ENCODE data around the gene NDUFS8. TPM values are rescaled to one million over a fixed set of nuclear protein-coding genes. Genes with fewer than 3 reads are reported as not detected.

NDUFS8 gene
- total RNA-seq, 1 donor from 2014 or later = 144 TPM

DNA sequence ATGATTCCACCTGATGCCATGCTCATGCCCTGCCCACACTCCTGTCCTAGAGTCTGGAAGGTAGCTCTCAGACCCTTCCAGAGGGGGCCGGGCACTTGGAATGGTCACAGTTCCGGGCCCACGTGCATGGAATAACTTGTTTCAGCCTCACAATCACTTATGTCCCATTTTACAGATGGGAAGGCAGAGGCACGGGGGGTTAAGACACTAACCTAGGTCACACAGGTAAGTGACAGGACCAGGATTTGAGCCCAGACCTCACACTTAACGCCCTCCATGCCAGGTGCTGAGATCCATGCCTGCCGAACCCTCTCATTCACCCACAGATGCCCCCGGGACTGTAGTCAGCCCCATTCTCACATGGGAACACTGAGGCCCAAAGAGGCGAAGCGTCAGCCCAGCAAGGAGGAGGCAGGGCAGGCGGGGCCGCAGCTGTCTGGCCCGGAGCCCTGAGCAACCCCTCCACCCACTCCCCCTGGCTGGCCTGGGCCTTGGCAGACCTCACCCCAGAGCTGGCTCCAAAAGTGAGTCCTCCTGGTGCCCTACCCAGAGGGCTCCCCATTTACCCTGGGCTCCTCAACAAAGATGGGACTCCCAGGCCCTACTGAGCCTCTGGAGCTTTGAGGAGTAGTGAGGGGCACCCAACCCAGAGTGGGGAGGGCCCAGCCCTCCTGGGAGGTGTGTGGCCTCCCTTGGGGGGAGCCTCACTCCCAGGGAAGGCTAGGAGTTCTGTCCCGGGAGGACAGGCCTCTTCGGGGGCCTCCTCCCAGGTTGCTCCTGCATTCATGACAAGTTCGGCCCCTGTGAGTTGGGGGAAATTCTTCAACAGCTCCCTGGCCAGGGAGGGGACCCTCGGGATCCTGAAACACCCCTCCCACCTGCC lies 22.7 kb upstream of the NDUFS8 start:
- Mint-ChIP-seq H3K36me3 (ENCODE audit: low read depth, unreplicated experiment) (peaks cover 5% of the 10 kb centered on the region), H3K27me3 (ENCODE audit: unreplicated experiment) (peaks cover 9% of the 10 kb centered on the region), H3K9me3 (ENCODE audit: unreplicated experiment) (no peaks in the 10 kb centered on the region), H3K4me3 (ENCODE audit: unreplicated experiment) (no peak overlapping the region), H3K4me1 (ENCODE audit: unreplicated experiment) (peaks cover 16% of the 10 kb centered on the region), H3K27ac (ENCODE audit: unreplicated experiment) (no peak overlapping the region)
- no peak for DNase-seq (ENCODE audit: low spot score)
- TF ChIP-seq, protein P1, sequence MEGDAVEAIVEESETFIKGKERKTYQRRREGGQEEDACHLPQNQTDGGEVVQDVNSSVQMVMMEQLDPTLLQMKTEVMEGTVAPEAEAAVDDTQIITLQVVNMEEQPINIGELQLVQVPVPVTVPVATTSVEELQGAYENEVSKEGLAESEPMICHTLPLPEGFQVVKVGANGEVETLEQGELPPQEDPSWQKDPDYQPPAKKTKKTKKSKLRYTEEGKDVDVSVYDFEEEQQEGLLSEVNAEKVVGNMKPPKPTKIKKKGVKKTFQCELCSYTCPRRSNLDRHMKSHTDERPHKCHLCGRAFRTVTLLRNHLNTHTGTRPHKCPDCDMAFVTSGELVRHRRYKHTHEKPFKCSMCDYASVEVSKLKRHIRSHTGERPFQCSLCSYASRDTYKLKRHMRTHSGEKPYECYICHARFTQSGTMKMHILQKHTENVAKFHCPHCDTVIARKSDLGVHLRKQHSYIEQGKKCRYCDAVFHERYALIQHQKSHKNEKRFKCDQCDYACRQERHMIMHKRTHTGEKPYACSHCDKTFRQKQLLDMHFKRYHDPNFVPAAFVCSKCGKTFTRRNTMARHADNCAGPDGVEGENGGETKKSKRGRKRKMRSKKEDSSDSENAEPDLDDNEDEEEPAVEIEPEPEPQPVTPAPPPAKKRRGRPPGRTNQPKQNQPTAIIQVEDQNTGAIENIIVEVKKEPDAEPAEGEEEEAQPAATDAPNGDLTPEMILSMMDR (IDR thresholded peaks at IDR 0.05; ENCODE audit: unreplicated experiment) = no peak

DNA sequence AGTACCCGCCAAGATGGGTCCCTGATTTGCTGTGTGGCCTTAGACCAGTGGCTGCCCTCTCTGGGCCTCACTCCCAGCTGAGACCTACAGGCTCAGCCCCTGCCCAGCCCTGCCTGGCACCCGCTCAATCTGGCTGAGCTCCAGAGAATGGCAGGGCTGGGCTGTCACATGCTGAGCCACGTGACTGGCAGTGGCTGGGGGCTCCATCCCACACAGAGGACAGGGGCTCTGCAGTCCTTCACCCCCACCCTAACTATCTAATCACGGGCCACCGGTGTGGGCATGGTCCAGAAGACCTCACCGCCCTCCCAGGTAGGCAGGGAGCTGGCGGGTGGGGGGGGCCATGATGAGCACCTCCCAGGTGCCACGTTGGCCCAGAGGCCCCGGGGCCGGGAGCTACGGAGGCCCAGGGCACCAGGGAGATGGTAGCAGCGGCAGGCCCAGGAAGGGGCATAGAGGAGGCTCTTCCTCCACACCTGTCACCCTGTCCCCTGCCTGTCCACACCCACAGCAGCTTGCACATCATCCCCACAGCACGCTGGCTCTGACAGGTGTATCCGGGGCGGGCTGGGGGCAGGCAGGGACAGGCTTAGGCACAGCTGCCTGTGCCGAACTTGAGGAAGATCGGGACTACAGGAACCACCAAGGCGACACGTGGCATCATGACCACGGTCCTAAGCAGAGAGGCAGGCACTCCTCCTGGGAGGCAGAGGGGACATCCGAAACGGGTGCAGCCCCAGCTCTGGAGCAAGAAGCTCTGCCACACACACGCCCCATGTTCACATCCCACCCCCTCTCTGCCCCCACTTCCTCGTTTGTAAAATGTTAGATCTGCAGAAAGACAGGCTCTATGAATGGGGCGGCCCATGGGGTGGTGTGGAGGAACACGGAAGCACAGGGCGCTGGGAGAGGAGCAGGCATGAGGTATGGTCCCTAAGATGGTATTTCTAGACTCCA lies 21.8 kb upstream of the NDUFS8 start:
- H3K4me1 Mint-ChIP-seq (ENCODE audit: unreplicated experiment) = peaks cover 13% of the 10 kb centered on the region
- H3K36me3 Mint-ChIP-seq (ENCODE audit: low read depth, unreplicated experiment) = peaks cover 5% of the 10 kb centered on the region
- no peak overlapping the region for H3K4me3 Mint-ChIP-seq (ENCODE audit: unreplicated experiment)
- no peaks in the 10 kb centered on the region for H3K9me3 Mint-ChIP-seq (ENCODE audit: unreplicated experiment)
- DNase-seq (ENCODE audit: low spot score) = no peak
- TF ChIP-seq, protein P1 (IDR thresholded peaks at IDR 0.05; ENCODE audit: unreplicated experiment) = no peak
- peaks cover 6% of the 10 kb centered on the region for H3K27me3 Mint-ChIP-seq (ENCODE audit: unreplicated experiment)
- no peak overlapping the region for H3K27ac Mint-ChIP-seq (ENCODE audit: unreplicated experiment)

DNA sequence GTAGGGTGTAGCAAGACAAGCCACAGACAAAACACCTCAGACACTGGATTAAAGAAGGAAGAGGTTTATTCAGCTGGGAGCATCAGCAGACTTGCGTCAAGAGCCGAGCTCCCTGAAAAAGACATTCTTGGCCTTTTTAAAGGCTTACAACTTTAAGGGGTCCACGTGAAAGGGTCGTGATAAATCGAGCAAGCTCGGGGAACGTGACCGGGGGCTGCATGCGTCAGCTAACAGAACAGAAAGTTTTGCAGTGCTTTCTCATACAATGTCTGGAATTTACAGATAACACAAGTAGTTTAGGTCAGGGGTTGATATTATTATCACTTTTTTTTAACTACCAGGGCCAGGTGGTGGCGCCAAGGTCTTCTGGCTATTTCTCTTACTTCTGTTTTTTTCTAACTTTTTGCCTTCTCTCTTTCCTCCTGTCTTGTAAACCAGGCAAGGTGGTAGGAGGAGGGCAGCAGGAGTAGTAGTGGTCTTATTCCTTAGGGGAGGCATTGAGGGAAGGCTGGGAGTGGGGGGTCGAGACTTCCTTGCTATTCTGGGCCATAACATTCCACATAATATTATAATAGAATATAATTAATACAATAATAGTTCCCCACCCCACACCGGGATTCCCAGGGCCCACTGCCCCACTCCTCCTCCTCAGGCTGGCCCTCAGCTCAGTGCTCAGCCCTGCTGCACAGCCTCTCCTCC lies 20.9 kb upstream of the NDUFS8 start:
- H3K36me3 Mint-ChIP-seq (ENCODE audit: low read depth, unreplicated experiment) = peaks cover 5% of the 10 kb centered on the region
- no peak overlapping the region for H3K27ac Mint-ChIP-seq (ENCODE audit: unreplicated experiment)
- TF ChIP-seq, protein P1 (IDR thresholded peaks at IDR 0.05; ENCODE audit: unreplicated experiment) = no peak
- H3K4me1 Mint-ChIP-seq (ENCODE audit: unreplicated experiment) = peaks cover 10% of the 10 kb centered on the region
- H3K9me3 Mint-ChIP-seq (ENCODE audit: unreplicated experiment) = no peaks in the 10 kb centered on the region
- no peak overlapping the region for H3K4me3 Mint-ChIP-seq (ENCODE audit: unreplicated experiment)
- peaks cover 8% of the 10 kb centered on the region for H3K27me3 Mint-ChIP-seq (ENCODE audit: unreplicated experiment)
- DNase-seq (ENCODE audit: low spot score) = no peak

DNA sequence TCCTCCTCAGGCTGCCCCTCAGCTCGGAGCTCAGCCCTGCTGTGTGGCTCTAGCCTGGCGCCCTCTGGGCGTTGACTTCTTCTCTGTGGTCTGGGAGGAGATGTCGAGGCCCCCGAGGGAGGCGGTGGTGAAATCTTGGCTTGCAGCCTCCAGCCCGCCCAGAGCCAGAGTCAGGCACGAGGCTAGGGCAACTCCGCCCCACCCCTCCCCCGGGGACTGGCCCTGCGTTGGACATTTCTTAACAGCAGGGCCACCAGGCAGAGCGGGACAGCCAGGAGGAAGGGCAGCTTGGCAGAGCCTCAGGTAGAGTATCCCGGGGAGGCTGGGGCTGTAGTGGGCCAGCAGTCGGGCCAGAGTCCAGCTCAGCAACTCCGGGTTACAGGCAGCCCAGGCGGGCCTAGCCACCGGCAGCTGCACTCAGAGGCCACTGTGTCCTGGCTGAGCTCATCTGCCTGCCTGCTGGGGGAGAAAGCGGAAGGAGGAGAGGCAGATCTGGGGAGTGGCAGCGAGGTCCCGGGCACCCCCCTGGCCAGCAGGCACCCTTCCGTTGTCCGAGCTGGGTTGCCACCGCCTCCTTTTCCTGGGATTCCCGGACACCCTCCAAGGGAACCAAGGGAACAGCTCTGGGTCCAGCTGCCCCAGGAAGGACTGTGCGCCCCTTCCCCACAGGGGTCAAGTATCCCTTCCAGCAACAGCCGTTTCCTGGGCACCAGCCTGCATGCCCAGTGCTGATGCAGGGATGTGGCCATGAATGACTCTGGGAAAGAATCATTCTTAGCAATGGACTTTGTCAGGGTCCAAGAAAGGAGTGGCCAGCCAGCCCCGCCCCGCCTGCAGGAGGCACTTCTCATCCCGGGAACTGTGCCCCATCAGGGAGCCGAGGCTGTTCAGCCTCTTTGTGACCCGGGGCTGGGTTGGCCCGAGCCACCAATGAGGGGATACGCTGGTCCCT lies 20.1 kb upstream of the NDUFS8 start, which contains the start of gene ALDH3B1:
ALDH3B1 (plus strand) TSS at position 238 of the 952 bp plus-strand sequence. CDS start 4,971 bp downstream, outside the sequence.
- TF ChIP-seq, protein P1 (IDR thresholded peaks at IDR 0.05; ENCODE audit: unreplicated experiment) = no peak
- Mint-ChIP-seq H3K9me3 (ENCODE audit: unreplicated experiment) (no peaks in the 10 kb centered on the region), H3K27ac (ENCODE audit: unreplicated experiment) (no peak within 1 kb of the TSS), H3K4me3 (ENCODE audit: unreplicated experiment) (no peak within 1 kb of the TSS), H3K4me1 (ENCODE audit: unreplicated experiment) (peaks cover 7% of the 10 kb centered on the region), H3K27me3 (ENCODE audit: unreplicated experiment) (peaks cover 6% of the 10 kb centered on the region), H3K36me3 (ENCODE audit: low read depth, unreplicated experiment) (no peaks in the 10 kb centered on the region)
- DNase-seq (ENCODE audit: low spot score) = no peak

Measured in endothelial cell (in vitro differentiated cells).